Neutrophil (primary cell): ENCODE data around the gene AQR.
"Not testable (repeated sequence)": the region's sequence is repeated elsewhere in the genome, so short reads cannot be mapped to it uniquely, and the experiment has no call there.

ENCODE experiments used
- H3K27ac ChIP-seq: fragments of 200-600 bp; sonication (generic); 2 replicates; pipeline ENCODE4 v1.5.1; 2016; ENCODE audit warnings: mild to moderate bottlenecking, moderate library complexity
- H3K27me3 ChIP-seq: fragments of 200-600 bp; sonication (generic); 2 replicates; pipeline ENCODE4 v1.6.0; 2016; ENCODE audit warnings: mild to moderate bottlenecking
- H3K36me3 ChIP-seq: fragments of 200-600 bp; sonication (generic); 2 replicates; pipeline ENCODE4 v1.5.1; 2017
- H3K4me1 ChIP-seq, 2 experiments: fragments of 200-600 bp in 1 of 2; sonication (generic) in 1 of 2; 1 replicate in 1 of 2; 2 replicates in 1 of 2; pipeline versions ENCODE4 v1.5.1 to v1.6.1; 2013 to 2016; ENCODE audit warnings: low read depth in 1 of 2, low read length in 1 of 2, mild to moderate bottlenecking in 1 of 2, moderate library complexity in 1 of 2; ENCODE audit not compliant: control insufficient read depth in 1 of 2, insufficient read depth in 1 of 2
- H3K4me3 ChIP-seq, 2 experiments: fragments of 200-600 bp in 1 of 2; sonication (generic) in 1 of 2; 1 replicate in 1 of 2; 2 replicates in 1 of 2; pipeline ENCODE4 v1.5.1; 2013 to 2016; ENCODE audit warnings: low read depth in 1 of 2, low read length in 1 of 2, mild to moderate bottlenecking in 1 of 2, moderate library complexity in 1 of 2
- H3K9me3 ChIP-seq: fragments of 200-600 bp; sonication (generic); 2 replicates; pipeline ENCODE4 v1.5.1; 2016
- TF ChIP-seq, protein P1 (sequence below): fragments of 200-600 bp; sonication (generic); IDR thresholded peaks from 2 replicates; pipeline ENCODE4 v1.5.1; 2016; ENCODE audit warnings: antibody characterized with exemption

AQR gene

DNA sequence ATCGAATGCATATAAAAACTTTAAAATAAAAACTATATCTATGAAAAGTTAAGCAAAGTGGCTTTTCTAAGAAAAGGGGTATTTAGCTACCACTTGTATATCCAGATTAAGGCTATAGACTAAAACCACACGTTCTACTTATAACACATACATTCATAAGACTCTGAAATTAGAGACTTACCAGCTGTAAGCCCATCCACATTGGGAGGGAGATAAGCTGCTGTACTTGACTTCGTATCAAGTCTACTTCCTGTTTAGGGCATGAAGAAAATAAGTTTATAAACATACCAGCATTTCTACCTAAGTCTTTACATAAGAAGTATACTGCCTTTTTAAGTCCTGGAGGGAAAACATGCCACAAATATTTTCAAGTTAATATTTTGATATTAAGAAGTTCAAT lies 27.7 kb downstream of the AQR start:
- TF ChIP-seq, protein P1, sequence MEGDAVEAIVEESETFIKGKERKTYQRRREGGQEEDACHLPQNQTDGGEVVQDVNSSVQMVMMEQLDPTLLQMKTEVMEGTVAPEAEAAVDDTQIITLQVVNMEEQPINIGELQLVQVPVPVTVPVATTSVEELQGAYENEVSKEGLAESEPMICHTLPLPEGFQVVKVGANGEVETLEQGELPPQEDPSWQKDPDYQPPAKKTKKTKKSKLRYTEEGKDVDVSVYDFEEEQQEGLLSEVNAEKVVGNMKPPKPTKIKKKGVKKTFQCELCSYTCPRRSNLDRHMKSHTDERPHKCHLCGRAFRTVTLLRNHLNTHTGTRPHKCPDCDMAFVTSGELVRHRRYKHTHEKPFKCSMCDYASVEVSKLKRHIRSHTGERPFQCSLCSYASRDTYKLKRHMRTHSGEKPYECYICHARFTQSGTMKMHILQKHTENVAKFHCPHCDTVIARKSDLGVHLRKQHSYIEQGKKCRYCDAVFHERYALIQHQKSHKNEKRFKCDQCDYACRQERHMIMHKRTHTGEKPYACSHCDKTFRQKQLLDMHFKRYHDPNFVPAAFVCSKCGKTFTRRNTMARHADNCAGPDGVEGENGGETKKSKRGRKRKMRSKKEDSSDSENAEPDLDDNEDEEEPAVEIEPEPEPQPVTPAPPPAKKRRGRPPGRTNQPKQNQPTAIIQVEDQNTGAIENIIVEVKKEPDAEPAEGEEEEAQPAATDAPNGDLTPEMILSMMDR, result no peak
- Histone ChIP-seq H3K36me3 (peaks cover 87% of the 10 kb centered on the region), H3K27ac (no peak overlapping the region), H3K4me1 (no peaks in the 10 kb centered on the region), H3K4me3 (no peak overlapping the region), H3K27me3 (no peaks in the 10 kb centered on the region), H3K9me3 (no peaks in the 10 kb centered on the region)

DNA sequence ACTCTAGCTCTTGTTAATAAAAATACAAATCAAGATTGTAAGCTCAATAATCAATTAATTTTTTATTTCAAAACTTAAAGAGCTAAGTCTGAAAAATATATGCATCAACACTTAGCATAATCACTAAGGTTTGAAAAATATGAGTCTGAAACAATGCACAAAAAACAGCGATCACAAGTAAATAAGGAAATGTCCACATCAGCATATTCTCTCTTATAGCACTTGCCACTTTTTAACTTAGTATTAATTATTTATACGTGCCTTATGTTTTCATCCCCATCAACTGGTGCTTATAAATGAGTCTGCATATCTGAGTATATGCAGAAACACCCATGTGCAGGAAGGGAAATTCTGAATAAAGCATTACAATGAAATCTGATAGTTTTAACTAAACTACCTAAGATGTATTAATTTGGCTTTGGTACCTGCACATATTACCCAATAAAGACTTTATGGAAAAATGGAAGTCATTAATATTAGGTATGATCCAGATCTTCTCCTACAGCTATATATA lies 28.3 kb downstream of the AQR start:
- Histone ChIP-seq H3K36me3 (peaks cover 87% of the 10 kb centered on the region), H3K27ac (no peak overlapping the region), H3K27me3 (no peaks in the 10 kb centered on the region), H3K9me3 (no peaks in the 10 kb centered on the region), H3K4me3 (no peak overlapping the region), H3K4me1 (no peaks in the 10 kb centered on the region)
- TF ChIP-seq, protein P1, result no peak

DNA sequence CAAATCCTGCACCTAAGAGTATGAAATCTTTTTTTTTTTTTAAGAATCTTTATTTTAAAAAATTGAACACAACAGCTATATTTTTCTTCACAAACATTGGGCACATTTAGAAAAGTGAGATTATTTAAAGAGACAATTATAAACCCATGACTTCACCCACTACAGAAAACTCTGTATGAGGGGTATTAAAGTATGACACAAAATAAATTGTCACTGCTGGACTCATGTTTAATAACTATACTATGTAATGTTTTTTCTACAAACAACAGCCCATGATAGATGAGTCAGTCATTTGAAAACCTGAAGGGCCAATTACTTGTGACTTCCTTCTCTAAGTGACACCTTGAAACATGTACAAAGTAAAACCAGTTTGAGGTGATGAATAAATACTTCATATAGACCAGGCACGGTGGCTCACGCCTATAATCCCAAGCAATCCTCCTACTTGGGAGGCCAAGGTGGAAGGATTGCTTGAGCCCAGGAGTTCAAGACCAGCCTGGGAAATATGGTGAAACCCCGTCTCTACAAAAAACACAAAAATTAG lies 36.0 kb downstream of the AQR start:
- H3K4me1 ChIP-seq, result no peaks in the 10 kb centered on the region
- no peaks in the 10 kb centered on the region for H3K9me3 ChIP-seq
- no peak overlapping the region for H3K4me3 ChIP-seq
- H3K36me3 ChIP-seq, result peaks cover 99% of the 10 kb centered on the region
- no peaks in the 10 kb centered on the region for H3K27me3 ChIP-seq
- TF ChIP-seq, protein P1, result no peak
- H3K27ac ChIP-seq, result no peak overlapping the region

DNA sequence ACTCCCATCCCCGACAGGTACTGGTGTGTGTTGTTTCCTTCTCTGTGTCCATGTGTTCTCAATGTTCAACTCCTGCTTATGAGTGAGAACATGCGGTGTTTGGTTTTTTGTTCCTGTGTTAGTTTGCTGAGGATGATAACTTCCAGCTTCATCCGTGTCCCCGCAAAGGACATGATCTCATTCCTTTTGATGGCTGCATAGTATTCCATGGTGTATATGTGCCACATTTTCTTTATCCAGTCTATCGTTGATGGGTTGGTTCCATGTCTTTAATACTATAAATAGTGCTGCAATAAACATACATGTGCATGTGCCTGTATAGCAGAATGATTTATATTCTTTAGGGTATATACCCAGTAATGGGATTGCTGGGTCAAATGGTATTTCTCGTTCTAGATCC lies 41.2 kb downstream of the AQR start:
- peaks cover 83% of the 10 kb centered on the region for H3K36me3 ChIP-seq
- H3K4me3 ChIP-seq, H3K4me1 ChIP-seq, H3K9me3 ChIP-seq, H3K27me3 ChIP-seq, H3K27ac ChIP-seq: not testable (repeated sequence)

DNA sequence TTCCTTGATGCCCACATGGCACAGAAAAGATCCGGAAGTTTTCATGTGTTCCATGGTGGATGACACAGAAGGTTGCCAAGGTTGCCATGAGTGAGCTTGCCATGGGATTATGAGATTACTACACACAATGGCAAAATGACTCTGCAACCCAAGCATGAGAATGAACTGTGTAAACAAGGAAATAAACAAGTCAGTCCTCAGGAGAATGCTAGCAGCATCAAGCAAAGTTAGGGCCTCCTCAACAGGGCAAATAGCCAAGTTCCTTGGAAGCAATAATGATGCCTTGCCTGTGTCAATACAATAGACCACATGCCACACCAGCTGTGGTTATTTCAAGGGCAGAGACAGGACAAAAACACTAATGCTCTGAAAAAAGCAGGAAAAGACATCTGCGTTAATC lies 41.8 kb downstream of the AQR start:
- no peaks in the 10 kb centered on the region for H3K9me3 ChIP-seq
- H3K4me1 ChIP-seq, result no peaks in the 10 kb centered on the region
- H3K27ac ChIP-seq, result no peak overlapping the region
- peaks cover 81% of the 10 kb centered on the region for H3K36me3 ChIP-seq
- no peak overlapping the region for H3K4me3 ChIP-seq
- H3K27me3 ChIP-seq, result no peaks in the 10 kb centered on the region
- TF ChIP-seq, protein P1, result no peak

DNA sequence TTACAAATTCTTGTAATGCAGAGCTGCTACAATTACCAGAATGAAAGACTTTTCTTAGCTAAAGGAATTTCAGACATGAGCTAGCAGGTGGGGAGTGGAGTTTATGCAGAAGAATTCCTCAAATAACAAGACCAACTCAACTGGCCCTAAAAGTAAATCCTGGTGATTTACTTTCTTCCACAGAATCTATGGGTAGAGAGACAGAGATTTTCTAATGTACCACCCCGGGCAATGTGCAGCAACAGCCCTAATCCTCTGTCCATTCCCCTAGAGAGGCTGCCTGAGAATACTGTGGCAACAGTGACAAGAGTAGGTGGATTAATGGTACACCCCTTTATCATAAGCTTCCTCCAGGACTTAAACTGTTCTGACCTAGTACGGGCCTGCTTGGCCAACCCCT lies 55.2 kb downstream of the AQR start:
- no peak overlapping the region for H3K27ac ChIP-seq
- no peaks in the 10 kb centered on the region for H3K9me3 ChIP-seq
- peaks cover 95% of the 10 kb centered on the region for H3K36me3 ChIP-seq
- no peaks in the 10 kb centered on the region for H3K27me3 ChIP-seq
- TF ChIP-seq, protein P1, result no peak
- no peaks in the 10 kb centered on the region for H3K4me1 ChIP-seq
- no peak overlapping the region for H3K4me3 ChIP-seq
